Stimulated activated CD8-positive, alpha-beta memory T cell treated with anti-CD3 and anti-CD28 coated beads, Interleukin-12 subunit alpha, Interleukin-12 subunit beta, amount 100 ng/mL, for 1 hour (primary cell): ENCODE data around the gene ABCB10.
"Not testable (repeated sequence)": the region's sequence is repeated elsewhere in the genome, so short reads cannot be mapped to it uniquely, and the experiment has no call there.

Source experiments
- DNase-seq: peaks from one replicate; pipeline ENCODE4 v3.0.0-alpha.2; 2020; ENCODE audit warnings: low read depth

Gene ABCB10

GRCh38 chr1:229572286-229572685 lies 13.8 kb upstream of the ABCB10 start:
- DNase-seq = no peak

- DNase-seq = no peak
These were observed 12.5 kb upstream of the ABCB10 start for GRCh38 chr1:229570891-229571516.

GRCh38 chr1:229570305-229570704 lies 11.8 kb upstream of the ABCB10 start:
- no peak for DNase-seq

GRCh38 chr1:229567109-229567868 lies 8.8 kb upstream of the ABCB10 start:
- no peak for DNase-seq

- no peak for DNase-seq
These were observed 5.2 kb upstream of the ABCB10 start for GRCh38 chr1:229563701-229564100.

GRCh38 chr1:229563241-229563640 lies 4.7 kb upstream of the ABCB10 start:
- DNase-seq = no peak

- no peak for DNase-seq
These were observed 4.2 kb upstream of the ABCB10 start for GRCh38 chr1:229562686-229563085.

GRCh38 chr1:229561141-229561540 lies 2.6 kb upstream of the ABCB10 start:
- no peak for DNase-seq

- not testable (repeated sequence) for DNase-seq
These were observed 1.6 kb upstream of the ABCB10 start for GRCh38 chr1:229560124-229560523.

GRCh38 chr1:229559336-229559801 lies 862 bp upstream of the ABCB10 start:
- DNase-seq = not testable (repeated sequence)

- DNase-seq = no peak
These were observed 543 bp downstream of the ABCB10 start for GRCh38 chr1:229557913-229558414.

- no peak for DNase-seq
These were observed 1.2 kb downstream of the ABCB10 start for GRCh38 chr1:229557200-229557850.

- DNase-seq = no peak
These were observed 3.5 kb downstream of the ABCB10 start for GRCh38 chr1:229554886-229555621.

GRCh38 chr1:229553621-229554130 lies 4.8 kb downstream of the ABCB10 start:
- no peak for DNase-seq

GRCh38 chr1:229552732-229553131 lies 5.8 kb downstream of the ABCB10 start:
- DNase-seq = no peak

GRCh38 chr1:229550812-229551567 lies 7.5 kb downstream of the ABCB10 start:
- no peak for DNase-seq

GRCh38 chr1:229547542-229547941 lies 11.0 kb downstream of the ABCB10 start:
- DNase-seq = no peak

- no peak for DNase-seq
These were observed 13.9 kb downstream of the ABCB10 start for GRCh38 chr1:229544587-229544986.

GRCh38 chr1:229539863-229540506 lies 18.5 kb downstream of the ABCB10 start:
- DNase-seq = no peak

GRCh38 chr1:229538945-229539344 lies 19.6 kb downstream of the ABCB10 start:
- DNase-seq = no peak

- DNase-seq = no peak
These were observed 20.6 kb downstream of the ABCB10 start for GRCh38 chr1:229537894-229538293.
